AG04450 (cell line): ENCODE results near the gene MSMO1. TPM values are rescaled to one million over a fixed set of nuclear protein-coding genes. Genes with fewer than 3 reads are reported as not detected.

Experiments used
- CTCF ChIA-PET: fragments of 300-600, 350-600 bp; formaldehyde crosslinking; extraction: SDS; loops from one replicate; lab custom pipeline; 2022; ENCODE audit warnings: antibody characterized with exemption, inconsistent platforms; lab: Charles Lee
- POLR2A ChIA-PET: fragments of 350-600 bp; formaldehyde crosslinking; extraction: SDS; loops from one replicate; lab custom pipeline; 2021; ENCODE audit warnings: antibody characterized with exemption, inconsistent platforms; lab: Yijun Ruan, JAX
- DNase-seq: peaks from one replicate; pipeline ENCODE4 v3.0.0-alpha.2; 2011; ENCODE audit warnings: low read depth, low spot score
- H3K27ac ChIP-seq: one replicate; pipeline ENCODE4 v1.5.1; 2012; ENCODE audit warnings: low read depth, low read length, control low read depth
- H3K27me3 ChIP-seq: one replicate; pipeline ENCODE4 v1.6.0; 2012; ENCODE audit warnings: low read length; ENCODE audit not compliant: control insufficient read depth, insufficient read depth
- H3K4me3 ChIP-seq: 2 replicates; pipeline ENCODE4 v1.5.1; 2011; ENCODE audit warnings: mild to moderate bottlenecking, low read depth, low read length, control low read depth
- H3K9me3 ChIP-seq: 2 replicates; pipeline ENCODE4 v1.5.1; 2012; ENCODE audit warnings: low read length; ENCODE audit not compliant: control insufficient read depth, insufficient read depth
- CTCF ChIP-seq: IDR thresholded peaks from 2 replicates; pipeline ENCODE4 v1.5.1; 2011; ENCODE audit warnings: low read depth, low read length, control low read depth, inconsistent platforms
- polyA plus RNA-seq: library from polyadenylated mRNA; depleted of rRNA; stranded (reverse); fragments of >200 nt; gene quantifications from 2 replicates; pipeline ENCODE4 v1.2.3, GENCODE V29; 2011

The MSMO1 gene
- polyA plus RNA-seq, 1 experiment, result 53.0 TPM

- TF ChIP-seq CTCF, result no peak
- no peak for DNase-seq
- Histone ChIP-seq H3K4me3 (no peak overlapping the region), H3K27ac (no peak overlapping the region), H3K9me3 (no peaks in the 10 kb centered on the region), H3K27me3 (peaks cover 2% of the 10 kb centered on the region)
- POLR2A ChIA-PET, result no interaction called here
- CTCF ChIA-PET, result no interaction called here
Measured at GRCh38 chr4:165364452-165365080, 37.1 kb downstream of the MSMO1 start.

- TF ChIP-seq CTCF, result no peak
- ChIA-PET POLR2A (no interaction called here), CTCF (no interaction called here)
- H3K27ac ChIP-seq, result no peak overlapping the region
- no peak overlapping the region for H3K4me3 ChIP-seq
- no peak for DNase-seq
- H3K9me3 ChIP-seq, result no peaks in the 10 kb centered on the region
- no peaks in the 10 kb centered on the region for H3K27me3 ChIP-seq
Measured at GRCh38 chr4:165367040-165367439, 39.6 kb downstream of the MSMO1 start.

GRCh38 chr4:165368114-165368513 is 40.6 kb downstream of the MSMO1 start:
- Histone ChIP-seq H3K27ac (no peak overlapping the region), H3K27me3 (no peaks in the 10 kb centered on the region), H3K4me3 (no peak overlapping the region), H3K9me3 (no peaks in the 10 kb centered on the region)
- no peak for DNase-seq
- CTCF ChIA-PET, result no interaction called here
- POLR2A ChIA-PET, result no interaction called here
- TF ChIP-seq CTCF, result no peak

- Histone ChIP-seq H3K27me3 (no peaks in the 10 kb centered on the region), H3K4me3 (no peak overlapping the region), H3K27ac (no peak overlapping the region), H3K9me3 (no peaks in the 10 kb centered on the region)
- no peak for TF ChIP-seq CTCF
- POLR2A ChIA-PET, result no interaction called here
- CTCF ChIA-PET, result no interaction called here
- no peak for DNase-seq
Measured at GRCh38 chr4:165368567-165368966, 41.1 kb downstream of the MSMO1 start.

- no peak for TF ChIP-seq CTCF
- CTCF ChIA-PET, result interaction anchor here (0.7 kb wide), 1 partner anchor 427 kb away, joined by 3 read pairs; no protein-coding TSS in a partner anchor
- Histone ChIP-seq H3K4me3 (no peak overlapping the region), H3K27ac (no peak overlapping the region), H3K9me3 (no peaks in the 10 kb centered on the region), H3K27me3 (no peaks in the 10 kb centered on the region)
- DNase-seq, result no peak
- POLR2A ChIA-PET, result no interaction called here
Measured at GRCh38 chr4:165369522-165369921, 42.1 kb downstream of the MSMO1 start.
